Testis (tissue), 3 donors: ENCODE data around the gene RIC3. TPM values are rescaled to one million over a fixed set of nuclear protein-coding genes. Genes with fewer than 3 reads are reported as not detected.
A peak's percentile ranks its signal among the peaks of the same experiment; 100 is the strongest.

Experiments
- DNase-seq: peaks from one replicate; pipeline ENCODE4 v3.0.0-alpha.2; 2019
- H3K27ac ChIP-seq, 2 donors: fragments of 200-600 bp; sonication (generic); one replicate each; pipeline ENCODE4 v1.5.1; 2019
- H3K27me3 ChIP-seq: fragments of 200-600 bp; sonication (generic); one replicate; pipeline ENCODE4 v1.5.1; 2019
- H3K36me3 ChIP-seq: fragments of 200-600 bp; sonication (generic); one replicate; pipeline ENCODE4 v1.5.1; 2017; ENCODE audit warnings: low read depth; ENCODE audit errors: missing control alignments
- H3K4me1 ChIP-seq: fragments of 200-600 bp; sonication (generic); one replicate; pipeline ENCODE4 v1.5.1; 2019
- H3K4me3 ChIP-seq, 2 donors: fragments of 200-600 bp; sonication (generic); one replicate each; pipeline ENCODE4 v1.5.1; 2017 to 2019
- H3K9me3 ChIP-seq: fragments of 200-600 bp; sonication (generic); one replicate; pipeline ENCODE4 v1.5.1; 2017
- CTCF ChIP-seq, 3 experiments: fragments of 450-650 bp in 2 of 3; fragments of 200-600 bp in 1 of 3; sonication (generic) in 1 of 3; IDR thresholded peaks; one replicate each; pipeline ENCODE4 v1.5.1; 2016 to 2019; ENCODE audit warnings: antibody characterized with exemption in 3 of 3, mild to moderate bottlenecking in 2 of 3, moderate library complexity in 1 of 3
- POLR2A ChIP-seq: fragments of 450-650 bp; IDR thresholded peaks from one replicate; pipeline ENCODE4 v1.6.1; 2017; ENCODE audit warnings: antibody characterized with exemption, mild to moderate bottlenecking, moderate library complexity
- WGBS, 2 donors: methylation state at CpG; one replicate each; pipeline ENCODE4 v1.1.5; 2018; 5-methylcytosine and 5-hydroxymethylcytosine counted together
- intact Hi-C: fragments of 100-400 bp; cut with DNase I; formaldehyde crosslinking; loops from one replicate; pipeline ENCODE4 v1.15.1; 2023; ENCODE audit warnings: low total_unique reads
- polyA plus RNA-seq: library from polyadenylated mRNA; stranded (reverse); fragments of 350-450 nt; fragmentation: Illumina TruSeq; extraction: RNeasy Lipid Tissue Mini Kit (QIAGEN cat#74804); gene quantifications from one replicate; pipeline ENCODE4 v1.2.3, GENCODE V29; 2014; ENCODE audit warnings: low read depth, low replicate concordance; ENCODE audit not compliant: insufficient read depth
- total RNA-seq, 2 donors: library from RNA; depleted of rRNA; stranded (reverse); fragments of >200 nt; gene quantifications; one replicate each; pipeline ENCODE4 v1.2.3, GENCODE V29; 2016

The RIC3 gene
- total and polyA plus RNA-seq, 3 donors from 2014 or later = 18.7 to 48.6 (median 42.3) TPM

- TF ChIP-seq CTCF (IDR thresholded peaks at IDR 0.05) (no peak), POLR2A (no peak)
- Histone ChIP-seq H3K9me3 (no peaks in the 10 kb centered on the region), H3K4me1 (peaks cover 7% of the 10 kb centered on the region), H3K4me3 (no peak overlapping the region), H3K36me3 (no peaks in the 10 kb centered on the region), H3K27ac (no peak overlapping the region), H3K27me3 (no peaks in the 10 kb centered on the region)
- WGBS, 2 donors = 93% methylated on average over 10 to 11 of the region's 11 CpGs
- intact Hi-C loops = loop anchor here (10.0 kb wide), 1 partner anchor 80 kb away; no protein-coding TSS in a partner anchor
- DNase-seq = peak; percentile 11
These were observed 74.2 kb downstream of the RIC3 start for GRCh38 chr11:8094656-8095055.

- TF ChIP-seq CTCF (IDR thresholded peaks at IDR 0.05) (no peak), POLR2A (no peak)
- peaks cover 7% of the 10 kb centered on the region for H3K4me1 ChIP-seq
- 94 to 100% methylated on average over 8 to 9 of the region's 9 CpGs for WGBS, 2 donors
- DNase-seq = peak; percentile 10
- no peaks in the 10 kb centered on the region for H3K9me3 ChIP-seq
- no peak overlapping the region for H3K27ac ChIP-seq
- no peaks in the 10 kb centered on the region for H3K27me3 ChIP-seq
- H3K4me3 ChIP-seq = no peak overlapping the region
- intact Hi-C loops = loop anchor here (10.0 kb wide), 1 partner anchor 79 kb away; no protein-coding TSS in a partner anchor
- H3K36me3 ChIP-seq = no peaks in the 10 kb centered on the region
These were observed 74.8 kb downstream of the RIC3 start for GRCh38 chr11:8093931-8094575.

- no peak overlapping the region for H3K4me3 ChIP-seq
- H3K36me3 ChIP-seq = no peaks in the 10 kb centered on the region
- TF ChIP-seq CTCF (IDR thresholded peaks at IDR 0.05) = peak; percentile 53
- TF ChIP-seq POLR2A = no peak
- WGBS, 2 donors = 56 to 61% methylated on average over 9 to 11 of the region's 11 CpGs
- H3K4me1 ChIP-seq = peaks cover 7% of the 10 kb centered on the region
- DNase-seq = peak; percentile 78
- no peaks in the 10 kb centered on the region for H3K9me3 ChIP-seq
- intact Hi-C loops = loop anchor here (10.0 kb wide), 1 partner anchor 78 kb away; no protein-coding TSS in a partner anchor
- no peaks in the 10 kb centered on the region for H3K27me3 ChIP-seq
- no peak overlapping the region for H3K27ac ChIP-seq
These were observed 76.0 kb downstream of the RIC3 start for GRCh38 chr11:8092587-8093424.

- no peak for DNase-seq
- intact Hi-C loops = loop anchor here (10.0 kb wide), 1 partner anchor 77 kb away; no protein-coding TSS in a partner anchor
- Histone ChIP-seq H3K4me3 (no peak overlapping the region), H3K27me3 (no peaks in the 10 kb centered on the region), H3K9me3 (no peaks in the 10 kb centered on the region), H3K36me3 (no peaks in the 10 kb centered on the region), H3K4me1 (peaks cover 7% of the 10 kb centered on the region), H3K27ac (no peak overlapping the region)
- 84 to 100% methylated on average over 2 to 5 of the region's 5 CpGs for WGBS, 2 donors
- TF ChIP-seq CTCF (IDR thresholded peaks at IDR 0.05) (no peak), POLR2A (no peak)
These were observed 77.1 kb downstream of the RIC3 start for GRCh38 chr11:8091721-8092120.
